A549 treated with DMSO at 1 μM for 4 hours (cell line): ENCODE results near the gene AKAP17A. TPM values are rescaled to one million over a fixed set of nuclear protein-coding genes. Genes with fewer than 3 reads are reported as not detected.

Experiments
- total RNA-seq: library from RNA; stranded (reverse); fragments of 200-300 nt; extraction: Qiagen RNA extraction; gene quantifications from 5 replicates; pipeline ENCODE4 v1.2.3, GENCODE V29; 2022; ENCODE audit warnings: low read depth

Gene AKAP17A, protein sequence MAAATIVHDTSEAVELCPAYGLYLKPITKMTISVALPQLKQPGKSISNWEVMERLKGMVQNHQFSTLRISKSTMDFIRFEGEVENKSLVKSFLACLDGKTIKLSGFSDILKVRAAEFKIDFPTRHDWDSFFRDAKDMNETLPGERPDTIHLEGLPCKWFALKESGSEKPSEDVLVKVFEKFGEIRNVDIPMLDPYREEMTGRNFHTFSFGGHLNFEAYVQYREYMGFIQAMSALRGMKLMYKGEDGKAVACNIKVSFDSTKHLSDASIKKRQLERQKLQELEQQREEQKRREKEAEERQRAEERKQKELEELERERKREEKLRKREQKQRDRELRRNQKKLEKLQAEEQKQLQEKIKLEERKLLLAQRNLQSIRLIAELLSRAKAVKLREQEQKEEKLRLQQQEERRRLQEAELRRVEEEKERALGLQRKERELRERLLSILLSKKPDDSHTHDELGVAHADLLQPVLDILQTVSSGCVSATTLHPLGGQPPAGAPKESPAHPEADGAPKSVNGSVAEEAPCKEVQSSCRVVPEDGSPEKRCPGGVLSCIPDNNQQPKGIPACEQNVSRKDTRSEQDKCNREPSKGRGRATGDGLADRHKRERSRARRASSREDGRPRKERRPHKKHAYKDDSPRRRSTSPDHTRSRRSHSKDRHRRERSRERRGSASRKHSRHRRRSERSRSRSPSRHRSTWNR
- total RNA-seq, result 25.4 to 38.6 TPM (median 37.1 TPM) in 5 replicates

DNA sequence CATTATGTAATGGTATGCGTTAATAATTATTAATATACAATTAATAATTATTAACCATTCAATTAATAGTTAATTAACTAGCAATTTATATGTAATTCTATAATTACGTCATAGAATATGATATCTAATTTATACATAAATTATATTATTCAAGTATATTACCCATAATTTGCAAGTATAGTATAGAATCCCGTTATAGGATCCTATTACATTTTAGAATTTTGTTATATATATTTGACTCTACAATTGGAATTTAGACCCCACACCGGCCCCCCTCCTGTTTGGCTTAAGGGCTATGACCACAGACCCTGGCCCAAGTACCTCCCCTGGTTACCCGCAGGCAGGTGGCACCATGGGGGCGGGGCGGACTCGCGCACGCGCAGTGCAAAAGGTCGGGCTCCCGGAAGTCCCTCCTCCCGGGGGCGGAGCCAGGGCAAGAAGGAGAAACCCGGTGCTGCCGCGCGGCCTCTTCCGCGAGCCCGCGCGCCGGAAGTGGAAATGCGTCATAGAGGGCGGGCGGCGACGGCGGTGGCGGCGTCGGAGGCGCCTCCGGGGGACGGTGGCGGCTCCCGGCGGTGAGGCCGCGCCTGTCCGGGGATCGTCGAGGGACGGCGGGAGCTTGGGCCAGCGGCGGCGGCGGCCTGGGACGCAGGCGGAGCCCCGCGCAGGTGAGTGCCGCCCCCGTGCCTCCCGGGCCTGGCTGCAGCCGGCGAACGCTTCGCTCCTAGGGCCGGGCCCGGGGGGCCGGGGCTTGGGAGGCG lies at the start of gene AKAP17A:
Gene AKAP17A, plus strand, starts transcription at position 503 of the 761 bp plus-strand sequence. CDS start 1,859 bp downstream, outside the sequence.

DNA sequence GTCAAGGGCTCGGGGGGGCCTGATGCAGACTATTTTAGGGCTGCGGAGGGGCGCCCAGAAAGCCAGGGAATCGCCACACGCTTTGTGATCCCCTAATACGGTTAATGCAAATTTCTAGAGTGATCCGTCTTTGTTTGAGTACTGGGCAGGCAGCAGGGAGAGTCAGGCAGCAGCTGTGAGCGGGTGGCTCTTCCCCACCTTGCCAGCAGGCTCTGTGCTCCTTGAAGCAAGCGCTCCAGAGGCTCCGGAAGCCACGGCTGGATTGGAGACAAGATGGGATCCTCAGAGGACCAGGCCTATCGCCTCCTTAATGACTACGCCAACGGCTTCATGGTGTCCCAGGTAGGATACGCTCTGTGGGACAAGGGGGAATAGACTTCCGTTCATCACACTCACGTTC lies 23.5 kb downstream of the AKAP17A start, which contains the start of gene ASMT:
Gene ASMT, plus strand, starts transcription at position 133 of the 400 bp plus-strand sequence. Its CDS starts 141 bp downstream, at position 274.

Other genes with a start within 250 kb of the AKAP17A start
- 424 to 488 TPM (median 443 TPM) in 5 replicates for gene SLC25A6, start 199.5 kb upstream of the AKAP17A start, total RNA-seq
- 16.9 to 20.6 TPM (median 19.6 TPM) in 5 replicates for gene ASMTL, start 138.7 kb upstream of the AKAP17A start, total RNA-seq
- gene P2RY8, start 54.4 kb upstream of the AKAP17A start, total RNA-seq, result 0.02 TPM in 1 of 5 replicates, not detected in the others
- 0.17 to 0.38 TPM (median 0.34 TPM) in 3 of 5 replicates, not detected in the others for gene ASMT, start 23.5 kb downstream of the AKAP17A start, total RNA-seq